Measurements from ENCODE around the gene ZNF362. TPM values are rescaled to one million over a fixed set of nuclear protein-coding genes. Genes with fewer than 3 reads are reported as not detected.
"Not testable (repeated sequence)": the region's sequence is repeated elsewhere in the genome, so short reads cannot be mapped to it uniquely, and the experiment has no call there.

ZNF362 gene
- total RNA-seq, 1 donor: 14.5 TPM

- TF ChIP-seq, protein P1, sequence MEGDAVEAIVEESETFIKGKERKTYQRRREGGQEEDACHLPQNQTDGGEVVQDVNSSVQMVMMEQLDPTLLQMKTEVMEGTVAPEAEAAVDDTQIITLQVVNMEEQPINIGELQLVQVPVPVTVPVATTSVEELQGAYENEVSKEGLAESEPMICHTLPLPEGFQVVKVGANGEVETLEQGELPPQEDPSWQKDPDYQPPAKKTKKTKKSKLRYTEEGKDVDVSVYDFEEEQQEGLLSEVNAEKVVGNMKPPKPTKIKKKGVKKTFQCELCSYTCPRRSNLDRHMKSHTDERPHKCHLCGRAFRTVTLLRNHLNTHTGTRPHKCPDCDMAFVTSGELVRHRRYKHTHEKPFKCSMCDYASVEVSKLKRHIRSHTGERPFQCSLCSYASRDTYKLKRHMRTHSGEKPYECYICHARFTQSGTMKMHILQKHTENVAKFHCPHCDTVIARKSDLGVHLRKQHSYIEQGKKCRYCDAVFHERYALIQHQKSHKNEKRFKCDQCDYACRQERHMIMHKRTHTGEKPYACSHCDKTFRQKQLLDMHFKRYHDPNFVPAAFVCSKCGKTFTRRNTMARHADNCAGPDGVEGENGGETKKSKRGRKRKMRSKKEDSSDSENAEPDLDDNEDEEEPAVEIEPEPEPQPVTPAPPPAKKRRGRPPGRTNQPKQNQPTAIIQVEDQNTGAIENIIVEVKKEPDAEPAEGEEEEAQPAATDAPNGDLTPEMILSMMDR (IDR thresholded peaks at IDR 0.05; ENCODE audit: insufficient read depth, low read length): no peak
- no peak overlapping the region for H3K4me3 ChIP-seq (ENCODE audit: low read depth, low read length)
- no peak for DNase-seq (ENCODE audit: low read depth)
These were observed 20.8 kb upstream of the ZNF362 start for GRCh38 chr1:33235521-33235920.

GRCh38 chr1:33236498-33236897 is 19.8 kb upstream of the ZNF362 start:
- DNase-seq (ENCODE audit: low read depth): no peak
- TF ChIP-seq, protein P1 (IDR thresholded peaks at IDR 0.05; ENCODE audit: insufficient read depth, low read length): no peak
- no peak overlapping the region for H3K4me3 ChIP-seq (ENCODE audit: low read depth, low read length)

- H3K4me3 ChIP-seq (ENCODE audit: low read depth, low read length): no peak overlapping the region
- TF ChIP-seq, protein P1 (IDR thresholded peaks at IDR 0.05; ENCODE audit: insufficient read depth, low read length): no peak
- DNase-seq (ENCODE audit: low read depth): no peak
These were observed 18.7 kb upstream of the ZNF362 start for GRCh38 chr1:33237579-33237978.

- H3K4me3 ChIP-seq (ENCODE audit: low read depth, low read length); DNase-seq (ENCODE audit: low read depth): not testable (repeated sequence)
These were observed 18.0 kb upstream of the ZNF362 start for GRCh38 chr1:33238194-33238724.

DNA sequence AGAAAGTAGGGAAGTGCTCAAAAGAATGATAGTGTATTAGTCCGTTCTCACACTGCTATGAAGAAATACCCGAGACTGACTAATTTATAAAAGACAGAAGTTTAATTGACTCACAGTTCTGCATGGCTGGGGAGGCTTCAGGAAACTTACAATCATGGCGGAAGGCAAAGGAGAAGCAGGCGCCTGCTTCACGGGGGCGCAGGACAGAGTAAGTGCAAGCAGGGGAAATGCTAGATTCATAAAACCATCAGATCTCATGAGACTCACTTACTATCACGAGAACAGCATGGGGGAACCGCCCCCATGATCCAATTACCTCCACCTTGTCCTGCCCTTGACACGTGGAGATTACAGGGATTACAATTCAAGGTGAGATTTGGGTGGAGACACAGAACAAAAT is 16.9 kb upstream of the ZNF362 start:
- DNase-seq (ENCODE audit: low read depth); H3K4me3 ChIP-seq (ENCODE audit: low read depth, low read length): not testable (repeated sequence)

DNA sequence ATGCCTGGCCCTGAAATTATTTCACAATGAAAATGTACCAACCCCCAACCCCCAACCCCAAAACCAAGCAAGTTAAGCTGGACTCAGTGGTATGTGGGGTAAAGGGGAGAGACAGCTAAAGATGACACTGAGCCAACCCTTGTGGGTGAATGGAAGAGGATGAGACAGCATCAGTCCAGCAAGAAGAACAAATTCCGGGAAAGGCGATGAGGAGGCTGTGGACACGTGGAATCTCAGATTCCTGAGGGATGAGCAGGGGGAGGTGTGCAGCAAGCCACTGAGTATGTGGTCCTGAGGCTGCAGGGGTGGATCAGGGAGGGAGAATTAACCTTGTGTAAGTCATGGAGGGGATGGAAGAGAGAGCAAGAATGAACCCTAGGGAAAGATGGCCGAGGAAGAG is 14.4 kb upstream of the ZNF362 start:
- TF ChIP-seq, protein P1 (IDR thresholded peaks at IDR 0.05; ENCODE audit: insufficient read depth, low read length): no peak
- no peak for DNase-seq (ENCODE audit: low read depth)

DNA sequence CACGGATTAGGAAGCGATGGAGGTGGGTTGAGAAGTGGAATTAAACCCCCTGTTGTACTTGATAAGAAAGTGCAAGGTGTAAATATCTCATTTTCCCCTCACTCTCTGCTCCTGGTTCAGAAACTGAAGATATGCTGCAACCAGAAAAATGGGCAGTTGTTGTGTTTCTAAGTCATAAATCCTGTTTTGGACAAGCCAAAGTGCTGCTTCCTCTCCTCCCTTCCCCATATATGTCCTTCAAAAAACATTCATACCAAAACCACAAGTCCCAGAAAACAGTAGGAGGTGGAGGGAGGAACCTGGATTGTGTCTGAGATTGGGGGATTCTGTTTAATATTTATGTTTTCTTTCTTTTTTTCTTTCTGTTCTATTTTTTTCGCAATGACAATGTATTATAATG is 13.6 kb upstream of the ZNF362 start:
- no peak for DNase-seq (ENCODE audit: low read depth)

More for the DNA sequence above, 14.4 kb upstream of the ZNF362 start:
- no peak overlapping the region for H3K4me3 ChIP-seq (ENCODE audit: low read depth, low read length)

More for the DNA sequence above, 13.6 kb upstream of the ZNF362 start:
- no peak overlapping the region for H3K4me3 ChIP-seq (ENCODE audit: low read depth, low read length)
- TF ChIP-seq, protein P1 (IDR thresholded peaks at IDR 0.05; ENCODE audit: insufficient read depth, low read length): no peak

Data from fibroblast of the aortic adventitia (primary cell).